Activated CD4-positive, alpha-beta T cell treated with anti-CD3 and anti-CD28 coated beads for 36 hours (primary cell): ENCODE results near the gene GFOD1. TPM values are rescaled to one million over a fixed set of nuclear protein-coding genes. Genes with fewer than 3 reads are reported as not detected.
A peak's percentile ranks its signal among the peaks of the same experiment; 100 is the strongest.

Experiments used
- ATAC-seq: fragments of 200-7000 bp; cut with Tn5 transposase; one replicate; pipeline ENCODE4 v1.10.0; 2021; ENCODE audit warnings: mild to moderate bottlenecking, moderate library complexity
- CTCF ChIA-PET: fragments of 350-600 bp; sonication (Branson Sonifier 250); formaldehyde crosslinking; loops from one replicate; lab custom pipeline; 2021; ENCODE audit warnings: antibody characterized with exemption; lab: Charles Lee
- POLR2A ChIA-PET: fragments of 350-600 bp; sonication (Branson Sonifier 250); formaldehyde crosslinking; loops from one replicate; lab custom pipeline; 2021; ENCODE audit warnings: antibody characterized with exemption, inconsistent platforms; lab: Charles Lee
- DNase-seq: peaks from one replicate; pipeline ENCODE4 v3.0.0-alpha.2; 2020
- H3K27ac Mint-ChIP-seq: one replicate; pipeline ENCODE4 v1.8.0; 2021; ENCODE audit warnings: mixed read lengths
- H3K27me3 Mint-ChIP-seq: one replicate; pipeline ENCODE4 v1.8.0; 2021; ENCODE audit warnings: mixed read lengths
- H3K36me3 Mint-ChIP-seq: one replicate; pipeline ENCODE4 v1.8.0; 2021; ENCODE audit warnings: low read depth, mixed read lengths
- H3K4me1 Mint-ChIP-seq: one replicate; pipeline ENCODE4 v1.8.0; 2021; ENCODE audit warnings: mixed read lengths
- H3K4me3 Mint-ChIP-seq: one replicate; pipeline ENCODE4 v1.8.0; 2021; ENCODE audit warnings: mild to moderate bottlenecking, moderate library complexity, mixed read lengths
- H3K9me3 Mint-ChIP-seq: one replicate; pipeline ENCODE4 v1.8.0; 2021; ENCODE audit warnings: low read depth, mixed read lengths
- intact Hi-C, 2 experiments: fragments of 100-400 bp; cut with DNase I in 1 of 2; cut with micrococcal nuclease in 1 of 2; formaldehyde crosslinking; loops; one replicate each; pipeline versions ENCODE4 v1.14.2 to v1.15.1; 2022 to 2024; cut with DNase I, micrococcal nuclease
- total RNA-seq, 2 experiments: library from RNA; stranded (reverse); gene quantifications; one replicate each; pipeline ENCODE4 v1.2.3, GENCODE V29; 2021

The GFOD1 gene
- total RNA-seq, 2 experiments from 2014 or later = 4.2 to 5.8 TPM

DNA sequence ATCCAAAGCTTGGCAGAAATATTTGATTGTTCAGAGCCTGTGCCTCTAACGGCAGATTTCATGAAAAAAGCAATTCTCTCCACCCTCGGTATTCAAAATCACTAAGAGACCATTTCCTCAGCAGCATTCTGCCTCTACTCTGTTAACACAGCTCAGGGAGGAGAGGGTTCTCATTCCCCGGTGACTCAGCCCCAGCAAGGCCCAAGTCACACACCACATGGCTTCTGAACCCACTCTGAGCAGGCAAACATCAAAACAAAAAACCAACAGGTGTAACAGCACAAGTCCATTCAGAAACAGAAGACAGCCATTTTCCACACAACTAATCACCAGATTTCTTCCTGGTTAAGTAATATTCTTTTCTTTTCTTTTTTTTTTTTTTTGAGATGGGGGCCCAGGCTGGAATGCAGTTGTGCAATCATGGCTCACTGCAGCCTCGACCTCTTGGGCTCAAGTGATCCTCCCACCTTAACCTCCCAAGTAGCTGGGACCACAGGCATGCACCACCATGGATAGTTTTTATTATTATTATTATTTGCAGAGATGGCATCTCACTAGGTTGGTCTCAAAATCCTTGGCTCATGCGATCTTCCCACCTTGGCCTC lies 55.4 kb downstream of the GFOD1 start:
- CTCF ChIA-PET = interaction anchor here (0.6 to 1.6 kb wide), 10 partner anchors 10 to 520 kb away, joined by 3 to 5 read pairs (median 3); no protein-coding TSS in a partner anchor
- intact Hi-C loops = no loop called here
- Mint-ChIP-seq H3K4me3 (peak overlapping the region; percentile 45), H3K9me3 (peaks cover 4% of the 10 kb centered on the region), H3K36me3 (peaks cover 13% of the 10 kb centered on the region), H3K4me1 (peaks cover 74% of the 10 kb centered on the region), H3K27me3 (no peaks in the 10 kb centered on the region), H3K27ac (peak overlapping the region; percentile 89)
- peak; percentile 65 for ATAC-seq
- DNase-seq = peak; percentile 74
- POLR2A ChIA-PET = interaction anchor here (0.8 kb wide), 1 partner anchor 77 kb away, joined by 3 read pairs; no protein-coding TSS in a partner anchor

DNA sequence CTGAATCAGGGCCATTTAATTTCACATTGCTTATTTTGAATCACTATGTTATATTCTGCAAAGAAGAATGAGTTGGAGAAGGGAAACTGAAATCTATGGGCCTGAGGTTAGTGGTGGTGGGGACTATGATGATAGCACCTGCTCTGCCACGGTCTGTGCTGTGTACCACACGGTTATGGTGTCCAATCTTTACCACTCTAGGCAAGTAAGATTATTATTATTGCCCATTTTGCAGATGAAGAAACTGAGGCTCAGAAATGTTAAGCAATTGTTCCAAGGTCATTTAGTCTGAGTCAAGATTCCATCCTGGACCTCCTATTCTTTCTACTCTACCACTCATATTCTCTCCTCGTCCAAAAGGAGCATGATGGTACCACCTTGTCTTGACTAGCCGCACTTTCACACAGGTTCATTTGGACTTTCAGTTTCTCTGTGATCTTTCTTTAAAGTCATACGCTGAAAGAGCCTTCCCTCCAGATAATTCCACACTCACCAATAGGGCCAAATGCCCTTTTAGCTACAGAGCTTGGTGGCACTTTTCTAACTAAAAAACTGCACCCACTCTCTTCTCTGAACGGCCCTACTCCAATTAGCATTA lies 56.2 kb downstream of the GFOD1 start:
- no peaks in the 10 kb centered on the region for H3K27me3 Mint-ChIP-seq
- DNase-seq = peak; percentile 15
- H3K9me3 Mint-ChIP-seq = peaks cover 4% of the 10 kb centered on the region
- intact Hi-C loops = no loop called here
- peak overlapping the region; percentile 89 for H3K27ac Mint-ChIP-seq
- peaks cover 13% of the 10 kb centered on the region for H3K36me3 Mint-ChIP-seq
- POLR2A ChIA-PET = interaction anchor here (0.8 kb wide), 1 partner anchor 76 kb away, joined by 3 read pairs; no protein-coding TSS in a partner anchor
- CTCF ChIA-PET = interaction anchor here (0.6 to 1.6 kb wide), 9 partner anchors 11 to 99 kb away, joined by 3 to 5 read pairs (median 3); no protein-coding TSS in a partner anchor
- ATAC-seq = no peak
- H3K4me1 Mint-ChIP-seq = peaks cover 83% of the 10 kb centered on the region
- H3K4me3 Mint-ChIP-seq = no peak overlapping the region

DNA sequence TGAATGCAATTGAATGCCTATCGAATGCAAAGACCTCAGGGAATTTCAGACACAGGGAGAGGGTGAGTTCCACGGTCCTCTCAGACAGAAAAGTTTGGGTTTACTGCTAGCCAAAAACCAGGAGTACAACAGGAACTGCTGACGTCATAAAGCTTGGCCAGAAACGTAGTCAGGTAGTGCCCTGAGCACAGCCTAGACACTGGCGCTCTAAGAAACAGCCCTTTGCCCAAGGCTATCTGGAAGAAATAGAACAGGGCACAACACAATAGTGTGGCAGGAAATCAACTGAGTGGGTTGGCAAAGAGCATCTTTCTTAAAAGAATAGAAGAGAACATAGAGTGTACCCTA lies 58.0 kb downstream of the GFOD1 start:
- Mint-ChIP-seq H3K9me3 (peaks cover 2% of the 10 kb centered on the region), H3K4me3 (peak overlapping the region; percentile 43), H3K27ac (peak overlapping the region; percentile 95), H3K36me3 (peaks cover 8% of the 10 kb centered on the region), H3K4me1 (peaks cover 81% of the 10 kb centered on the region), H3K27me3 (no peaks in the 10 kb centered on the region)
- intact Hi-C loops = loop anchor here (2.0 to 5.0 kb wide), 2 partner anchors 38 to 93 kb away; no protein-coding TSS in a partner anchor
- ATAC-seq (no peak), DNase-seq (peak; percentile 15)
- POLR2A ChIA-PET = no interaction called here
- CTCF ChIA-PET = interaction anchor here (0.9 to 2.4 kb wide), 6 partner anchors 8 to 145 kb away, joined by 3 to 12 read pairs (median 6); partner anchors contain the start of gene SIRT5

DNA sequence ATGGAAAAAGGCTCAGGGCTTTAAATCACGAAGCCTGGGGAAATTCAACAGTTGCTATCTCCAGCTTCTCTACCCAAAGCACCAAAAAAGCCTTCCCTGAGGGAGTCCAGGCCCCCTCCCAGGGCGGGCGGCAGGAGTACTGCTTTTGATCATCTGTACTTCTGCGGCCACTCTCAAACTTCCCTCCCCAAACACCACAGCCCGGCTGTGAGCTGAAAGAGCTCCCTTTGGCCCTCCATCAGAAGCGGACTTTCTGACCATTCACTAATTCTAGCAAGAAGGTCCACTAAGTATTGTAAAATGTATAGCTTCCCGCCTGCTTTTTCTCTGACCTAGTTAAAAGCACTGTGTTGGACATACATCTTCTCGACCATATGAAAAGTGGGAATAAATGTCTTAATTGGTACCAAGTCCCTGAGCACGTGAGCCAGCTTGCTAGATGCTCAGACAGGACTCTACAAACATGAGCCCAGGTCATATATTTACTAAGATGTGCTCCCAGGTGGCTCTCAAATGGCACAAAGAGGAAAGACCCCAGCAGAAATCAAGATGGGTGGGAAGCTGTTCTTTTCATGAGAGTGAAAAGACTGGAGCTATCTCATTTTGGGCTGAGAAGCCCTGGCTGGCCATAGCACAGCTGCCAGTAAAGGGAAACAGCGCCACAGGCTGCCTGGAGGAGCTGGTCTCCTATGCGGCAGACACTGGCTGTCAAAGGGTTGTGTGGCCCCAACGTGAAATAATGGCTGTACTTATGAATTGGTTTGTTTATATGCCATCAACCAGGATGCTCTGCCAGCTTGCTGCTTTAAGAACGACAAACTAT lies 58.6 kb downstream of the GFOD1 start:
- Mint-ChIP-seq H3K27ac (peak overlapping the region; percentile 95), H3K27me3 (no peaks in the 10 kb centered on the region), H3K36me3 (peaks cover 4% of the 10 kb centered on the region), H3K4me1 (peaks cover 80% of the 10 kb centered on the region), H3K9me3 (no peaks in the 10 kb centered on the region), H3K4me3 (peak overlapping the region; percentile 58)
- ChIA-PET CTCF (interaction anchor here (0.7 to 2.4 kb wide), 6 partner anchors 25 to 146 kb away, joined by 3 to 12 read pairs (median 6); partner anchors contain the start of gene SIRT5), POLR2A (interaction anchor here (0.9 to 1.8 kb wide), 2 partner anchors 26 to 37 kb away, joined by 3 to 10 read pairs; no protein-coding TSS in a partner anchor)
- intact Hi-C loops = loop anchor here (1.0 to 5.0 kb wide), 9 partner anchors 26 to 283 kb away; partner anchors contain the start of genes GFOD1 (in 1 of the 2), RANBP9 (in 1 of the 2) and SIRT5 (in 1 of the 2)
- peak; percentile 43 for DNase-seq
- ATAC-seq = no peak

DNA sequence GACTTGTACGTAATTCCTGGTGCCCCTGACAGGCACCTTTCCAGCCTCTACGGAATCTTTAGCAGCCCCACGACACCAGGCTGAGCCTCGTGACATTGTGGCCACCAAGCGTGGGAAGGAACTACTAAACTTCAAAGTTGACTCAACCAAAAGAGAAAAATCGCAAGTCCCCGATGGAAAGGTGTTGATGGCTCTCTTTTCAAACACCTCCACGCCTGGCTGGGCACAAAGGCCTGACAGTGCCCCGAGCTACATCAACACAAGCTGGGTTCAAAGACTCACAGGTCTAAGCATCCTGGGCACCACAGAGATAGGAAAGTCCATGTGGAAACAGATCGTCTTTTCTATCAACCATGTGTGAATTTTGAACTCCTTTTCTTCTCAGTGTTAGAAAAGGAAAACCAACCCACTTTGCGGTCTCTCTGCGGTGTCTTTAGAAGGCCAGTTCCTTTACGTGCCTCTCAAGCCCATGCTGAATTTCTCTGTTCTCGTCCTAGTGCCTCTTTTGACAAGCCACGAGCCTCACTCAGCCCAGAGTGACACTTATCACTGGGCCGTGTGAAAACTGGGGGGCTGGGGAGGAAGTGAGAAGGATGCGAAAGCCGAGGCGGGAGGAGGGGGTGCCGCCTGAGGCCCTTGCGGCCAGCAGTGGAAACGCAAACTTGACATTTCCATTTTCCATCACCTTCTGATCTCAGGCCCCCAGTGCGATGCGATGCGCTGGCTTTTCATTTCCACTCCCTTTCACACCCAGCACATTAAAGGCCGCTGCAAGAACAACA lies 59.4 kb downstream of the GFOD1 start:
- H3K27ac Mint-ChIP-seq = peak overlapping the region; percentile 95
- H3K9me3 Mint-ChIP-seq = no peaks in the 10 kb centered on the region
- H3K36me3 Mint-ChIP-seq = peaks cover 2% of the 10 kb centered on the region
- peaks cover 76% of the 10 kb centered on the region for H3K4me1 Mint-ChIP-seq
- H3K27me3 Mint-ChIP-seq = no peaks in the 10 kb centered on the region
- DNase-seq = peak; percentile 90
- peak; percentile 68 for ATAC-seq
- peak overlapping the region; percentile 58 for H3K4me3 Mint-ChIP-seq
- intact Hi-C loops = loop anchor here (1.0 to 5.0 kb wide), 9 partner anchors 26 to 283 kb away; partner anchors contain the start of genes GFOD1 (in 1 of the 2), RANBP9 (in 1 of the 2) and SIRT5 (in 1 of the 2)
- POLR2A ChIA-PET = interaction anchor here (0.5 to 1.8 kb wide), 4 partner anchors 27 to 146 kb away, joined by 3 to 10 read pairs (median 4); partner anchors contain the start of gene SIRT5
- CTCF ChIA-PET = interaction anchor here (0.8 to 2.4 kb wide), 10 partner anchors 13 to 147 kb away, joined by 3 to 12 read pairs (median 4); partner anchors contain the start of gene SIRT5

GRCh38 chr6:13427316-13427715 lies 60.1 kb downstream of the GFOD1 start:
- Mint-ChIP-seq H3K27ac (peak overlapping the region; percentile 95), H3K9me3 (no peaks in the 10 kb centered on the region), H3K4me3 (no peak overlapping the region), H3K27me3 (no peaks in the 10 kb centered on the region), H3K4me1 (peaks cover 70% of the 10 kb centered on the region), H3K36me3 (no peaks in the 10 kb centered on the region)
- DNase-seq (peak; percentile 44), ATAC-seq (no peak)
- ChIA-PET CTCF (interaction anchor here (0.8 to 2.4 kb wide), 7 partner anchors 13 to 147 kb away, joined by 3 to 12 read pairs (median 4); partner anchors contain the start of gene SIRT5), POLR2A (interaction anchor here (1.0 to 1.8 kb wide), 2 partner anchors 27 to 147 kb away, joined by 4 to 10 read pairs; partner anchors contain the start of gene SIRT5)
- intact Hi-C loops = loop anchor here in 1 of 2 experiments (5.0 kb wide), 1 partner anchor 40 kb away; no protein-coding TSS in a partner anchor

DNA sequence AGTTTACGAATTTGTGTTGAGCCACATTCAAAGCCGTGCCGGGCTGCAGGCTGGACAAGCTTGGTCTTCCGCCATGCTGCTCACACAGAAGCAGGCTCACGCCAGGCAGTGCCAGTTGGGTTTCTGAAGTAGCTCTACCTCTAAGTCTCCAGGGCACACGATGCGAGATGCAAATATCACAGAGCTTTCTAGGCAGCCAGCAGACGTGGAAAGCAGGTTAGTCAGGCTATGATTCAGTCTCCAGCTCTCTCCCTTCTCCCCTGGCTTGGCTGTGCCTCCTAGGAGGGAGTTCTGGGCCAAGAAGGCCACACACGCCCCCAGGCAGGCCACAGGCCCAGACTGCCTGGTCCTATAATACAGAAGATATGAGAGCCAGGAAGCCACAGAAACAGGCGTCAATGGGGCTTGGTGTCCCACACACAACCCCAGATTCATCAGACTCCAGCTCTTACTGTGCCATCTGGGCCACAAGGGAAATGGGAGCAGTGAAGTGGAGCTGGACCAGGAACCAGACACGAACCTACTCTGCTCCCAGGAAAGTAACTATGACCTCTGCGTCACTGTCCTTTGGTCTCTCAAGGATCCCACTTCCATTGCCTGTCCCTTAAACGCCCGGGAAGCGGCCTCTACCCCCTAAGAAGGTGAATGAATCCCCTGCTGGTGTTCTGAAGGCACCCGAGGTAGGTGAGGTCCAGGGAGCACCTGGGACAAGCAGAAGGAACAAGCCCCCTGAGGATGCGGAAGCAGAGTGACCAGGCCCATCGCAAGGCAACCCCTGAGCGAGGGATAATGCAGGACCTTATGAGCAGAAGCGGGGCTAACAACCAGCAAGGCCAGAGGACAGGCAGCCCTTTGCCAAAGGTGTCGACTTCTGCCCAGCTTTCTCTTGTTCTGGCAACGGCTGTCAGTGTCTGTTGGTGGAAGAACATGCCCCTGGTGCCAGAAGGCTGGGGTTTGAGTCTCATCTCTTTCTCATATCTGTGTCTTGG lies 61.2 kb downstream of the GFOD1 start:
- peaks cover 59% of the 10 kb centered on the region for H3K4me1 Mint-ChIP-seq

DNA sequence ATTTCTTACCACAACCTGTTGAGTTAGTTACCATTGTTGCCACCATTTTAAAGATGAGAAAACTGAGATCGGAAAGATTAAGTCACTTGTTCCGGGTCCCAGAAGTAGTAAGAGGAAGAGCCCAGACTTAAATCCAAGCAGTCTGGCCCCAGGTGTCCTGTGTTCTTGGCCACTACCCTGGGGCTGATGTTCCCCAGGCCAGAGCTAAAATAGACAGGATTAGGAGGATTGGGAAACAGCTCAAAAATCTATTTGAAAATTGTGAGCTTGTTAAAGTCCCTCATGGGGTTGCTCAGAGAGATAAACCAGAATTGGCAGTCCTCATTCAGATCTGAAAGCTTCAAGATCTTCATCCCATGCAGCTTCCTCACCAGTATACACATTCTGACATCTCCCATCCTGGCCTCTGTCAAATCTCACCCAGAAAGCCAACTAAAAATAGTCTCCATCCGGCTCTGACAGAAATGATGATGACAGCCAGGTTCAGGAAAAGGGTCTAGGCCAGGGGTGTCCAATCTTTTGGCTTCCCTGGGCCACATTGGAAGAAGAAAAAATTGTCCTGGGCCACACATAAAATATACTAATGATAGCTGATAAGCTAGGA lies 62.0 kb downstream of the GFOD1 start:
- no peak for DNase-seq
- no peak for ATAC-seq
- Mint-ChIP-seq H3K36me3 (no peaks in the 10 kb centered on the region), H3K4me3 (no peak overlapping the region), H3K27ac (peak overlapping the region; percentile 26), H3K27me3 (no peaks in the 10 kb centered on the region), H3K9me3 (no peaks in the 10 kb centered on the region), H3K4me1 (peaks cover 56% of the 10 kb centered on the region)
- CTCF ChIA-PET = interaction anchor here (0.6 to 1.0 kb wide), 5 partner anchors 29 to 861 kb away, joined by 3 read pairs; no protein-coding TSS in a partner anchor
- intact Hi-C loops = loop anchor here in 1 of 2 experiments (2.0 to 5.0 kb wide), 2 partner anchors 42 to 61 kb away; partner anchors contain the start of gene GFOD1
- POLR2A ChIA-PET = interaction anchor here (0.6 to 0.8 kb wide), 2 partner anchors 29 to 1508 kb away, joined by 3 to 7 read pairs; no protein-coding TSS in a partner anchor

More for the DNA sequence above, 61.2 kb downstream of the GFOD1 start:
- CTCF ChIA-PET = interaction anchor here (0.6 to 1.8 kb wide), 9 partner anchors 26 to 1908 kb away, joined by 3 to 5 read pairs (median 3); no protein-coding TSS in a partner anchor
- H3K9me3 Mint-ChIP-seq = no peaks in the 10 kb centered on the region
- ATAC-seq = peak; percentile 37
- peak overlapping the region; percentile 29 for H3K27ac Mint-ChIP-seq
- no peaks in the 10 kb centered on the region for H3K27me3 Mint-ChIP-seq
- no peaks in the 10 kb centered on the region for H3K36me3 Mint-ChIP-seq
- H3K4me3 Mint-ChIP-seq = no peak overlapping the region
- intact Hi-C loops = loop anchor here in 1 of 2 experiments (2.0 to 5.0 kb wide), 2 partner anchors 41 to 61 kb away; partner anchors contain the start of gene GFOD1
- POLR2A ChIA-PET = interaction anchor here (0.8 kb wide), 1 partner anchor 28 kb away, joined by 3 read pairs; no protein-coding TSS in a partner anchor
- DNase-seq = peak; percentile 65
